Trophoblast cell (in vitro differentiated cells and primary cell): ENCODE measurements around the gene SLF1.

Experiments used
- DNase-seq, 2 donors: peaks; one replicate each; pipeline ENCODE4 v3.0.0-alpha.2; 2016
- H2AFZ ChIP-seq: 2 replicates; pipeline ENCODE4 v1.6.1; 2013; ENCODE audit warnings: low read length, moderate library complexity, mild to moderate bottlenecking; ENCODE audit not compliant: insufficient read depth, poor library complexity
- H2AK5ac ChIP-seq: 2 replicates; pipeline ENCODE4 v1.6.1; 2013; ENCODE audit warnings: mild to moderate bottlenecking, low read length
- H2BK120ac ChIP-seq: 2 replicates; pipeline ENCODE4 v1.6.1; 2013; ENCODE audit warnings: low read length, mild to moderate bottlenecking, moderate library complexity; ENCODE audit not compliant: insufficient read depth, poor library complexity
- H2BK12ac ChIP-seq: 2 replicates; pipeline ENCODE4 v1.6.1; 2013; ENCODE audit warnings: mild to moderate bottlenecking, low read length, moderate library complexity
- H2BK5ac ChIP-seq: 2 replicates; pipeline ENCODE4 v1.6.1; 2013; ENCODE audit warnings: low read length, low read depth, moderate library complexity, mild to moderate bottlenecking; ENCODE audit not compliant: poor library complexity
- H3K14ac ChIP-seq: 2 replicates; pipeline ENCODE4 v1.6.1; 2013; ENCODE audit warnings: mild to moderate bottlenecking, low read length
- H3K18ac ChIP-seq: 2 replicates; pipeline ENCODE4 v1.6.1; 2013; ENCODE audit warnings: mild to moderate bottlenecking, low read length
- H3K23ac ChIP-seq: 2 replicates; pipeline ENCODE4 v1.6.1; 2013; ENCODE audit warnings: low read length
- H3K27ac ChIP-seq: 2 replicates; pipeline ENCODE4 v1.5.1; 2013; ENCODE audit warnings: low read depth, mild to moderate bottlenecking, inconsistent platforms, low read length, moderate library complexity
- H3K27me3 ChIP-seq: 2 replicates; pipeline ENCODE4 v1.6.1; 2013; ENCODE audit warnings: inconsistent platforms, mild to moderate bottlenecking, low read length, moderate library complexity; ENCODE audit not compliant: insufficient read depth
- H3K36me3 ChIP-seq, 2 experiments: 1 replicate in 1 of 2; 2 replicates in 1 of 2; pipeline ENCODE4 v1.6.1; 2013; ENCODE audit warnings: low read length in 2 of 2, mild to moderate bottlenecking in 2 of 2, moderate library complexity in 1 of 2; ENCODE audit not compliant: insufficient read depth in 2 of 2, control insufficient read depth in 1 of 2
- H3K4ac ChIP-seq: 2 replicates; pipeline ENCODE4 v1.6.1; 2013; ENCODE audit warnings: low read depth, mild to moderate bottlenecking, low read length, moderate library complexity
- H3K4me1 ChIP-seq, 2 experiments: 1 replicate in 1 of 2; 2 replicates in 1 of 2; pipeline ENCODE4 v1.6.1; 2013; ENCODE audit warnings: low read length in 2 of 2, mild to moderate bottlenecking in 2 of 2, moderate library complexity in 1 of 2; ENCODE audit not compliant: insufficient read depth in 2 of 2, control insufficient read depth in 1 of 2
- H3K4me2 ChIP-seq: 2 replicates; pipeline ENCODE4 v1.6.1; 2013; ENCODE audit warnings: inconsistent platforms, mild to moderate bottlenecking, low read length, moderate library complexity
- H3K4me3 ChIP-seq: 2 replicates; pipeline ENCODE4 v1.5.1; 2013; ENCODE audit warnings: mild to moderate bottlenecking, low read depth, low read length, inconsistent platforms
- H3K79me1 ChIP-seq: one replicate; pipeline ENCODE4 v1.6.1; 2013; ENCODE audit warnings: low read length
- H3K79me2 ChIP-seq: 2 replicates; pipeline ENCODE4 v1.6.1; 2013; ENCODE audit warnings: low read length, mild to moderate bottlenecking; ENCODE audit not compliant: control insufficient read depth, insufficient read depth, poor library complexity
- H3K9ac ChIP-seq: 2 replicates; pipeline ENCODE4 v1.6.1; 2013; ENCODE audit warnings: mild to moderate bottlenecking, low read length
- H3K9me3 ChIP-seq: 2 replicates; pipeline ENCODE4 v1.6.1; 2013; ENCODE audit warnings: low read depth, mild to moderate bottlenecking, control low read depth, inconsistent platforms, low read length; ENCODE audit not compliant: insufficient read depth
- H4K12ac ChIP-seq: 2 replicates; pipeline ENCODE4 v1.6.1; 2013; ENCODE audit warnings: low read depth, mild to moderate bottlenecking, low read length, moderate library complexity
- H4K8ac ChIP-seq: 2 replicates; pipeline ENCODE4 v1.6.1; 2013; ENCODE audit warnings: low read depth, mild to moderate bottlenecking, low read length, moderate library complexity
- H4K91ac ChIP-seq: one replicate; pipeline ENCODE4 v1.6.1; 2013; ENCODE audit warnings: low read depth, mild to moderate bottlenecking, low read length, moderate library complexity
- WGBS: extraction: QIAGEN DNeasy Blood & Tissue Kit; methylation state at CpG from one replicate; pipeline ENCODE4 v1.1.7; 2013; ENCODE audit warnings: missing lambda C conversion rate; ENCODE audit not compliant: insufficient read length, insufficient coverage; ENCODE audit errors: extremely low coverage; 5-methylcytosine and 5-hydroxymethylcytosine counted together

SLF1 gene

DNA sequence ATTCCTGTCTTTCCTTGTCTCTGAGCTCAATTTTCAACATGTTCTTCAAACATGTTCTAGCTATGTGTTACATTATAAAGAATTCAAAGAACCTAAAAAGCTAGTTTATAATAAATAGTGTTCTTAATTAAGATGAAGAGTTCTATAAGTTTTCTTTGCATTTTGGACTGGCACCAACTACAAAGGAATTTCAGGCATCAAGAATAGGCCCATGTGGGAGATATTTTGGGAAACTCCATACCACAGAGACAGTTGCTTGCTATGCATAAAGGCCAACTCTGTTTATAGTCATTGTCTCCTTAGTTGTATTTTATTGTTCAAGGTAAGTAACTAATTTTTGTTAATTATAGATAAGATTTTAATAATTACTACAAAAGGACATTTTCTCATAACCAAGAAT is 4.5 kb downstream of the SLF1 start:
- Histone ChIP-seq H3K4me2 (no peak overlapping the region), H3K9ac (no peak overlapping the region), H2BK5ac (no peak overlapping the region), H2AFZ (no peak overlapping the region), H3K27me3 (no peaks in the 10 kb centered on the region), H2BK12ac (no peak overlapping the region), H2AK5ac (no peak overlapping the region), H3K27ac (no peak overlapping the region), H3K9me3 (no peaks in the 10 kb centered on the region), H3K79me2 (no peaks in the 10 kb centered on the region), H3K4me1 (no peaks in the 10 kb centered on the region), H3K4ac (no peak overlapping the region), H3K14ac (no peak overlapping the region), H3K79me1 (peaks cover 6% of the 10 kb centered on the region), H4K8ac (no peak overlapping the region), H2BK120ac (no peak overlapping the region), H3K36me3 (no peaks in the 10 kb centered on the region), H4K91ac (no peak overlapping the region), H3K4me3 (no peak overlapping the region), H4K12ac (no peak overlapping the region), H3K23ac (no peak overlapping the region), H3K18ac (no peak overlapping the region)
- DNase-seq: no peak

GRCh38 chr5:94623877-94624276 is 5.4 kb downstream of the SLF1 start:
- Histone ChIP-seq H3K23ac (no peak overlapping the region), H3K79me2 (no peaks in the 10 kb centered on the region), H2BK5ac (no peak overlapping the region), H3K4me2 (no peak overlapping the region), H3K4me3 (no peak overlapping the region), H4K12ac (no peak overlapping the region), H3K27me3 (no peaks in the 10 kb centered on the region), H3K4ac (no peak overlapping the region), H4K8ac (no peak overlapping the region), H3K4me1 (no peaks in the 10 kb centered on the region), H2BK12ac (no peak overlapping the region), H3K9ac (no peak overlapping the region), H3K18ac (no peak overlapping the region), H3K9me3 (no peaks in the 10 kb centered on the region), H3K79me1 (no peaks in the 10 kb centered on the region), H4K91ac (no peak overlapping the region), H2AFZ (no peak overlapping the region), H3K36me3 (no peaks in the 10 kb centered on the region), H3K27ac (no peak overlapping the region), H2BK120ac (no peak overlapping the region), H3K14ac (no peak overlapping the region), H2AK5ac (no peak overlapping the region)
- no CpG with 5 or more reads among the region's 2 CpGs for WGBS
- DNase-seq: no peak

DNA sequence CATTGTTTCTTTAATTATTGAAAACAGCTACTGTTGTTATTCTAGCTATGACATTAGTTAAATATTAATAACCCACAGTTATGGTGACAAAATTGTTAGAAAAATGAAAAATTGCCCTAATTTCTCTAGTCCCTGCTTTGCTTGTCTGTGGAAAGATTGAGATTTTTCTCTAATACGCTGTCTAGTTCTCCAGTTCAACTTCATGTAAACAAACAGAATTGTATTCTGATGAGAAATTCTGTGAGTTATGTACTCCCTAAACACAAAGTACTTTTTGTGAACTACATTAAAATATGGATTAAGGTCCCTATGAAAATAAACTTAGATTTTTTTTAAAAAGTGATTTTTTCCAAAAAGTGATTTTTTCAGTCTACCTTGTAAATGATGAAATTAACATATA is 8.7 kb downstream of the SLF1 start:
- Histone ChIP-seq H3K14ac (no peak overlapping the region), H3K9me3 (no peaks in the 10 kb centered on the region), H3K4me2 (no peak overlapping the region), H3K79me1 (no peaks in the 10 kb centered on the region), H3K36me3 (peaks cover 2% of the 10 kb centered on the region in 2 experiments), H3K4me3 (no peak overlapping the region), H3K9ac (no peak overlapping the region), H2BK5ac (no peak overlapping the region), H3K27ac (no peak overlapping the region), H2AFZ (no peak overlapping the region), H3K4me1 (no peaks in the 10 kb centered on the region), H3K23ac (no peak overlapping the region), H4K8ac (no peak overlapping the region), H3K79me2 (no peaks in the 10 kb centered on the region), H3K27me3 (no peaks in the 10 kb centered on the region), H4K91ac (no peak overlapping the region), H2BK12ac (no peak overlapping the region), H2AK5ac (no peak overlapping the region), H4K12ac (no peak overlapping the region), H3K18ac (no peak overlapping the region), H2BK120ac (no peak overlapping the region), H3K4ac (no peak overlapping the region)
- WGBS: no CpG with 5 or more reads among the region's 1 CpG
- no peak for DNase-seq

GRCh38 chr5:94632024-94632423 is 13.6 kb downstream of the SLF1 start:
- H3K27ac ChIP-seq: no peak overlapping the region
- no peak overlapping the region for H3K9ac ChIP-seq
- H3K23ac ChIP-seq: no peak overlapping the region
- H3K4me1 ChIP-seq: no peaks in the 10 kb centered on the region
- H3K27me3 ChIP-seq: no peaks in the 10 kb centered on the region
- no peak overlapping the region for H3K4ac ChIP-seq
- H3K4me2 ChIP-seq: no peak overlapping the region
- H2BK120ac ChIP-seq: no peak overlapping the region
- no peak overlapping the region for H4K91ac ChIP-seq
- H3K79me1 ChIP-seq: no peaks in the 10 kb centered on the region
- H3K79me2 ChIP-seq: no peaks in the 10 kb centered on the region
- no peak for DNase-seq
- no peak overlapping the region for H3K14ac ChIP-seq
- H3K4me3 ChIP-seq: no peak overlapping the region
- H2AK5ac ChIP-seq: no peak overlapping the region
- H4K12ac ChIP-seq: no peak overlapping the region
- H3K36me3 ChIP-seq: peaks cover 2% of the 10 kb centered on the region in 2 experiments
- no peak overlapping the region for H3K18ac ChIP-seq
- no peak overlapping the region for H4K8ac ChIP-seq
- H2AFZ ChIP-seq: no peak overlapping the region
- no peak overlapping the region for H2BK12ac ChIP-seq
- WGBS: no CpG with 5 or more reads among the region's 2 CpGs
- H2BK5ac ChIP-seq: no peak overlapping the region
- no peaks in the 10 kb centered on the region for H3K9me3 ChIP-seq
